GM19372 (cell line): ENCODE measurements around the gene ZNF302.
"Not testable (repeated sequence)": the region's sequence is repeated elsewhere in the genome, so short reads cannot be mapped to it uniquely, and the experiment has no call there.

Experiments
- ATAC-seq: cut with Tn5 transposase; IDR thresholded peaks from one replicate; pipeline ENCODE4 v1.9.1; 2021; ENCODE audit warnings: mild to moderate bottlenecking, low read depth, moderate library complexity; ENCODE audit not compliant: unreplicated experiment

The ZNF302 gene

GRCh38 chr19:34669305-34669704 is 8.2 kb upstream of the ZNF302 start:
- no peak for ATAC-seq

DNA sequence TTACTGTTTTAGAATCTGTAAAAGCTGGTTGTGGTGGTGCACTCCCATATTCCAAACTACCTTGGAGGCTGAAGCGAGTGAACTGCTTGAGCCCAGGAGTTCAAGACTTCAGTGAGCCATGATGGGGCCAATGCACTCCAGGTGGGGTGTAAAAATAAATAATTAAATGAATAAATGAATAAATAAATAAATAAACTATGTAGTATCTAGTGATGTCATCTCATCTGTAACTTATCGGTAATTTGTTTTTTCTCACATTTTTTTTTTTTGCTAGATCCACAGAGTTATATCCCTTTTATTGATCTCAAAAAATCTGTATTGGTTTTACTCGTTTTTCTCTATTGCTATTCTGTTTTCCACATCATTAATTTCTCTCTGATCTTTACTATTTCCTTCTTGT is 5.5 kb upstream of the ZNF302 start:
- ATAC-seq, result no peak

DNA sequence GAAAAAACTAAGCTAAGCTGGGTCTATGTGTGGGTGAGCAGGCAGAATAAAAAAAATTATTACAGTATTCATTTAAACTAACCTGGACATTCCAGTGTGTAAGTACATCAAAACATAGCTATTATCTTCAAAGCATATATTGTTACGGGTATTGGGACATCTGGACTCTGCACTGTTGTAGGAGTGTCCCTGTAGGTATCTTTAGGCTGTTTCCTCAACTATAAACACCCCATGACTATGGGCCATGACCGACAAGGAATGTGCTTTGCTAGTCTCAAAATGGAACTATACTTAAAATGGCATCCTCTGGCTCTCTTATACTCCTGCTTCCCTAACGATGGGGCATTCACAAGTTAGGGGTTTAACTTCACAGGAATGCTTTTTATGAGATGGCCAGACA is 3.9 kb upstream of the ZNF302 start:
- no peak for ATAC-seq

GRCh38 chr19:34675250-34675649 is 2.2 kb upstream of the ZNF302 start:
- ATAC-seq, result no peak

- no peak for ATAC-seq
Measured at GRCh38 chr19:34675919-34676318, 1.6 kb upstream of the ZNF302 start.

DNA sequence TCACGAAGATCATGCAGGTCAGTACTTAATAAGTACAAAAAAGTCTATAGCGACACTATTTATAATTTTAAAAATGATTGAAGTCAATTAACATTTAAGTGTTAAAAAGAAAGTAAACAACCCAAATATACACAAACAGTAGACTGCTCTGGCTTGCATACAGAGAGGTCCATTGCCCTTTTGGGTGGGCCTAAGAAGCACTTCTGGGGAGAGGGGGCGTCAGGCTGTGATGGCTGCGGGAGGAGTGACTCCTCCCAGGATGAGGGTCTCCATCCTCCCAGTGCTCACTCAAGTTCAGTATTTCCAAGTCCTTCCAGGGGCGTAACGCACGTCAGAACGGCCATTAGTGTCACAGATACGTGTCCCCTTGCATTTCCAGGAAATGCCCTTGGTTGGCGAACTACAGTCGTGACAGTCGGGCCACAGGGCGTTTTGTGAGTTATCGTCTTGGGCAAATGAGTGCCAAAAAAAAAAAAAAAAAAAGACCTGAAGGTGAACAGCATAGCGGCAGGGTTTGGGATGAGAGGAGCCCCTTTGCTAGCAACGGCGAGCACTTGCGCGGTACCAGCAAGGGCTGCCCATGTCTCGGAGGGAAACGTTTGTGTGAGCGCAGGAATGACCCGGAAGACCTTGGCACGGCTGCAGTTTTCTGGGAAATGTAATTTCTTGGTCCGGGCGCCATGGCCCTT is 637 bp upstream of the ZNF302 start, which contains the start of gene SCGB2B2:
Gene SCGB2B2, minus strand, starts transcription at position 463 of the 689 bp plus-strand sequence. CDS start 82,596 bp downstream, outside the sequence.
- peak; percentile 50 for ATAC-seq

DNA sequence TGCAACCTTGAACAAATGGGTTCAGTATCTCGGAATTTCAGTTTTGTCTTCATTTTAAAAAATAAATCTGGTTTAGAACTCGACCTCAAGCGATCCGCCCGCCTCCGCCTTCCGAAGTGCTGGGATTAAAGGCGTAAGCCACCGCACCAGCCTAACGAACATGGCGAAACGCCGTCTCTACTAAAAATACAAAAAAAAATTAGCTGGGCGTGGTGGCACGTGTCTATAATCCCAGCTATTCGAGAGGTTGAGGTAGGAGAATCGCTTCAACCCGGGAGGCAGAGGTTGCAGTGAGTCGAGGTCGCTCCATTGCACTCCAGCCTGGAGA is 571 bp downstream of the ZNF302 start:
- no peak for ATAC-seq

DNA sequence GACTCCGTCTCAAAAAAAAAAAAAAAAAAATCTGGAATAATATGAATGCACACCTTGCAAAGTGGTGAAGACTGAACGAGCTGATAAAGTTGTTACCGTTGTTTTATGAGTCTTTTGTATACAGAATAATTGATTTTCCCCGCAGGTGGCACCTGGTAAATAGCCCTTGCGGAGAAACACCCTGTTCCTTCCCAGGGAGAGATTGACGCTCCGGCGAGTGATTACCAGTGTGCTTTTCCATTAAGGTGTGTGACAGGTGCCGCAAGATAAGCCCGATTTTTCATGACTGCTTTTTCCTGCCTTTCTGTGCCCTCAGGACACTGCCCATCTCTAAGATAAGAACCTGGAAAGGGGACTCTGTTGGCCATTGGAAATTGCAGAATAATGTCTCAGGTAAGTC is 943 bp downstream of the ZNF302 start:
- no peak for ATAC-seq

DNA sequence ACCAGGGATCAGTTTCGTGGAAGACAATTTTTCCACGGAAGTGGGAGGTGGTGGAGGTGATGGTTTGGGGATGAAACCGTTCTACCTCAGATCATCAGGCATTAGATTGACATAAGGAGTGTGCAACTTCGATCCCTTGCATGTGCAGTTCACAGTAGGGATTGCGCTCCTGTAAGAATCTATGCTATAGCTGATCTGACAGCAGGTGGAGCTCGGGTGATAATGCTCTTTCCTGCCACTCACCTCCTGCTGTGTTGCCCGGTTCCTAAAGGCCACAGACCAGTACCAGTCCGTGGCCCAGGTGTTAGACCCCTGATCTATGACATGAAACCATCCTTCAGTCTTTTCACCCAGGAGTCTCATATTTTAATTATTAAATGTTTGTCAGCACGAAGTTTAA is 4.0 kb downstream of the ZNF302 start:
- no peak for ATAC-seq

GRCh38 chr19:34685266-34685665 is 7.8 kb downstream of the ZNF302 start:
- not testable (repeated sequence) for ATAC-seq

GRCh38 chr19:34686455-34686854 is 9.0 kb downstream of the ZNF302 start:
- no peak for ATAC-seq

- ATAC-seq, result no peak
Measured at GRCh38 chr19:34687348-34687747, 9.9 kb downstream of the ZNF302 start.

DNA sequence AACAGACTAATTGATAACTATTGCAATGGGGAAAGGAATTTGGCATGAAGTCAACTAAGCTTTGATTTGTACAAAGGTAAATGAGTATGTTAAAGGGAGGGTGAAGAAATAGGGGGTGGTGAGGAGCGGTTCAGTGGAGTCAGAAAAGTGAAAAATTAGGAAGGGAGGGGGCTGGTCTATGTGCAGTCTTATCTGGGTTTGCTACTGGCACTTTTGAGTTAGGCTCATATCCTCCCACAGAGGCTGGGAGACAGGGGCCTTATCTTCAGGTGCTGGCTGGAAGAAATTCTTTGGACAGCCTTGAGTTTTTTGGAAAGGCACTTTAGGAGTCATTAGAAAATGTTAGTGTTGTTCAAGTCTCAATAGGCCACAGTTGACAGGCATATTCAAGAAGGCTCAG is 11.1 kb downstream of the ZNF302 start:
- no peak for ATAC-seq

DNA sequence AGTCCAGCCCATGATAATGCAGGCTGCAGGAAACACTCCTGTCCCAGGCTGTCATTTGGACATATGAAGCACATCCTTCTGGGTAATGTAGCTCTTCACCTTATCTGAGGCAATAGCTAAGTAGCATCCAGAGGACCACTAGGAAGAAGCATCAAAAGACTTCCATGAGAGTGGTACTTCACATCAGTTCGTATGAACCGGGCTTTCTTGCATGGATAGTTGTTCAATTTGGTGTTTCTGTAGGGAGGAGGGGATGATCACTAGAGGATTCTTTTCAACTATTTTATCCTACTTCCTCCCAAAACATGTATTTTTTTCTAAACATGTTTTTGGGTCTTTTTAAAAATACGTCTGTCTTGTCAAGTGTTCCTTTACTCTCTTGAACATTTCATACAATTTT is 12.9 kb downstream of the ZNF302 start:
- no peak for ATAC-seq

GRCh38 chr19:34692549-34692948 is 15.1 kb downstream of the ZNF302 start:
- no peak for ATAC-seq

DNA sequence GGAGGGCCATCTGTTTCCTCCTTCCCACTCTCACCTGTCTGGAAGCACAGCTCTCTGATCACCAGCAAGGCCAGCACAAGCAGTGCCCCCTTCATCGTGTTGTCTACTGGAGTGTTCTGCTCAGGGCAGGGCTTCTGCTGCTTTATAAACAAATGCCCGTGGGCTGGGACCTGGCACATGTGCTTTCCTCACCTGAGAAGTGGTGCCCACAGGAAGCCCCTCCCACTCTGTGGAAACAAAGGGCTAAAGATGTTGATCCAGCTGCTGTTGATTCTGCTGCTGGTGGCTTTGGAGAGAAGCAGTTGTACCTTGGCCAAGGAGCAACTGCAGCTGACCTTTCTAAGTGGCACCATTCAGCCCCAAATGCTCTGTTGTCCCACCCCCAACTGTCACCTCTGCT is 30.2 kb downstream of the ZNF302 start:
- ATAC-seq, result no peak

DNA sequence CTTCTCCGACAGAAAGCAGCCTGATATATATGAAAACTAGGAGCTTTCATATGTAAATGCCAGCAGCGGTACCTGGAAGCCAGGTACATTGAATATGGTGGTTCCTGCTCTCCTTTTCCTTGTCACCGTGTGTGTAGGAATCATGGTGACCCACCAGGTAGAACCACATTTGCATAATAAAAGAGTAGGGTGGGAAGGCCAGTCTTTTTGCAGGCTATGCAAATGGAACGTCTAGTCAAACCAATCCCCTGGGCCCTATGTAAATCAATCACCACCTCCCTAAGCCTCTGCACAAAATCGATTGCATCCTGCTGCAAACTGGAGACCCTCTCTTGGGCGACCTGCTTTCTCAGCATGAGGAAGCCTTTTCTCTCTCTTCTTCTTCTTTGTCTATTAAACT is 34.4 kb downstream of the ZNF302 start:
- ATAC-seq, result no peak

- no peak for ATAC-seq
Measured at GRCh38 chr19:34712395-34713261, 35.1 kb downstream of the ZNF302 start.

- no peak for ATAC-seq
Measured at GRCh38 chr19:34713262-34713637, 35.8 kb downstream of the ZNF302 start.

GRCh38 chr19:34715357-34715756 is 37.9 kb downstream of the ZNF302 start:
- ATAC-seq, result no peak

DNA sequence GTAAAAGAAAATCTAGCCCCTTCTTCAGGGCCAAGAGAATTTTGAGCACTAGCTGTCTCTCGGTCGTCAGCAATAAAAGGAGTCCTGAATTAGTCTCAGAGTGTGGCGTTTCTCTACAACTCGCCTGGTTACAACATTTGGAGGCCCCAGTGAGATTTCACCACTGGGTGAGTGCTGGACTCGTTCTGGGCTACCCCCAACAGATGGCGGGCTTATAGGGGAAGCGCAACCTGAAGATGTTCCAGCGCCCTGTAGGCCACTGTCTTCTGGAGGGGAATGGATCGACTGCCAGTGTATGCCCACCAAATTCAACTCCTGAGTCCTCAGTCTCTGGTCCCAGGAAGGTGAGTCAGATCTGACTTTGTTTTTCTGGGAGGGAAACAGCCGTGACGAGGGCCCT is 44.9 kb downstream of the ZNF302 start:
- no peak for ATAC-seq

GRCh38 chr19:34725400-34725799 is 47.9 kb downstream of the ZNF302 start:
- no peak for ATAC-seq
